ENCODE measurements around the gene NRCAM. TPM values are rescaled to one million over a fixed set of nuclear protein-coding genes. Genes with fewer than 3 reads are reported as not detected.

Gene NRCAM
- total and polyA plus RNA-seq, 2 of the 13 experiments (the other 11 are each of a cell fraction or from before 2014, with no cell fraction given), result 0.31 to 0.33 TPM

DNA sequence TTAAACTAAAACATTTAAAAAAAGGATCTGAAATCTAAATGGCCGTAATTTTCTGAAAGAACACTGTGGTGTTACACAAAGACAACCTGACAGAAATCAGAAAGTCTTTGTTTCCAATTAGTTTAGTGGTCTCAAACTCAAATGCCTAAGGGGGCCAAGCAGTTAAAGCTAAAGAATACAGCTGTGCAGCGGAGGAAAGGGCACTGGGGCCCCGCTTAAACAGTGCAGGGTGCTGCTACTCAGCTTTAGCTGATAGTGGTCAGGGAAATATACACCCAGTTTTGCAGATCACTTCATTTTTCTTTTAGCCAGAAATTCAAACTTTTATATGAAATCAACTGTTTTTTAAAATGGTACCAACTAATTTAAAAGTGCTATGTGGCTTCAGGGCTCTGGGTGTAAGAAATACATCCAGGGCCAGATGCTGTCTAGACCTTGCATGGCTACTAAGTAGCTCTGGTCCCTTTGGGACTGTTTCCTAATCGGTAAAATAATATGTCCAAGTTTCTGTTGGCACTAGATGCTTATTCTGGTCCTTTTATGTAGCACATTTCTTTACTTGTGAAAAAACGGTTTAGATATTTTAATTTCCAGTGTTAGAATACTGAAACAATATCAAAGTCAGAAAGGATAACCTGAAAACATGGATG lies 164.3 kb downstream of the NRCAM start:
- H3K9me3 ChIP-seq (ENCODE audit: low read length), result no peaks in the 10 kb centered on the region
- H3K27me3 ChIP-seq (ENCODE audit: control insufficient read depth in 1 of 2, insufficient read depth in 2 of 2, low read length in 2 of 2), result no peaks in the 10 kb centered on the region
- WGBS (ENCODE audit: low lambda C conversion rate), result 52% methylated on average over 5 of the region's 5 CpGs
- intact Hi-C loops (cut with micrococcal nuclease; ENCODE audit: unreplicated experiment) (no loop called here), in situ Hi-C loops (cut with HindIII; ENCODE audit: extremely low pct_ligation_motif_present, low pct_unique_long_range_greater_than_20kb) (no loop called here)
- H3K4me2 ChIP-seq (ENCODE audit: low read depth, low read length), result no peak overlapping the region
- no peaks in the 10 kb centered on the region for H3K79me2 ChIP-seq (ENCODE audit: insufficient read depth, low read length)
- no peak overlapping the region for H3K4me3 ChIP-seq (replicated peaks in 1 of 3; ENCODE audit: insufficient read depth in 1 of 3, low read depth in 2 of 3, low read length in 3 of 3)
- no peak for ATAC-seq
- no peak overlapping the region for H2AFZ ChIP-seq (ENCODE audit: low read length)
- no TSS peak for BruUV-seq (replicated peaks)
- H4K20me1 ChIP-seq (ENCODE audit: insufficient read depth, low read length), result no peaks in the 10 kb centered on the region
- DNase-seq (ENCODE audit: low spot score), result no peak
- ChIA-PET CTCF (ENCODE audit: low intra/inter-chr PET ratio, low total read pairs) (no interaction called here), POLR2A (no interaction called here)
- H3K4me1 ChIP-seq (ENCODE audit: insufficient read depth, low read length), result no peaks in the 10 kb centered on the region
- H3K36me3 ChIP-seq (replicated peaks in 1 of 2; ENCODE audit: control insufficient read depth in 1 of 2, insufficient read depth in 2 of 2, low read length in 2 of 2), result no peaks in the 10 kb centered on the region
- H3K27ac ChIP-seq (ENCODE audit: extremely low read length, insufficient read depth, low read length), result no peak overlapping the region
- FAIRE-seq, result no peak
- H3K9ac ChIP-seq (ENCODE audit: insufficient read depth, low read depth, low read length), result no peak overlapping the region
- TF ChIP-seq, protein P1, sequence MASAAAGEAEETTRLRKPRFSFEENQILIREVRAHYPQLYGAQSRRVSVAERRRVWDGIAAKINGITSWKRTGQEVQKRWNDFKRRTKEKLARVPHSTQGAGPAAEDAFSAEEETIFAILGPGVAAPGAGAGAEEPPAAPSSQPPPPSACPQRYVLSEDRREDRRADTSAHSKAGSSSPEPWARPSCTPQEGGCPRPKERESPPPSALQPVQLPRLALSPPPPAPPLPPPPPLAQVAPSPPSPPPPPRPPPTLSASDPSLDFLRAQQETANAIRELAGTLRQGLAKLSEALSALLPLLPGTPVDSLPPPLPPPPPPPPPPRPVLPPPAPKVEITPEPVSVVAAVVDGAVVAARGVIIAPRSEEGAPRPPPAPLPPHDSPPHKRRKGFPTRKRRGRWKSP (CRISPR knock-in tag; IDR thresholded peaks at IDR 0.05), result no peak
- TF ChIP-seq ZNF263 (CRISPR knock-in tag; IDR thresholded peaks at IDR 0.05), result no peak
- no peak for TF ChIP-seq MBNL3 (CRISPR knock-in tag; conservative IDR thresholded peaks at IDR 0.05)
- no peak for TF ChIP-seq TOE1 (CRISPR knock-in tag; IDR thresholded peaks at IDR 0.05)
- no peak for TF ChIP-seq IRX3 (CRISPR knock-in tag; IDR thresholded peaks at IDR 0.05; ENCODE audit: borderline replicate concordance, low read depth)
- TF ChIP-seq ZNF318 (CRISPR knock-in tag; IDR thresholded peaks at IDR 0.05), result no peak
- no peak for TF ChIP-seq ZNF34 (CRISPR knock-in tag; IDR thresholded peaks at IDR 0.05; ENCODE audit: borderline replicate concordance)
- no peak for TF ChIP-seq ZNF430 (CRISPR knock-in tag; IDR thresholded peaks at IDR 0.05)
- TF ChIP-seq FOXO1 (CRISPR knock-in tag; IDR thresholded peaks at IDR 0.05), result no peak
- TF ChIP-seq SKI (IDR thresholded peaks at IDR 0.05; ENCODE audit: partially characterized antibody), result no peak
- TF ChIP-seq JUND (CRISPR knock-in tag; IDR thresholded peaks at IDR 0.05), result no peak
- TF ChIP-seq ZNF674 (CRISPR knock-in tag; IDR thresholded peaks at IDR 0.05; ENCODE audit: low read depth), result no peak

Data from HepG2 (cell line).